Vagina (tissue), 2 donors: ENCODE data around the gene FBXO38.

ENCODE experiments used
- POLR2A ChIP-seq, 2 donors: fragments of 450-650 bp; IDR thresholded peaks; one replicate each; pipeline ENCODE4 v1.6.1; 2017; ENCODE audit warnings: antibody characterized with exemption in 2 of 2, mild to moderate bottlenecking in 2 of 2, moderate library complexity in 2 of 2
- POLR2AphosphoS5 ChIP-seq, 2 donors: sonication (generic); formaldehyde crosslinking; IDR thresholded peaks; one replicate each; pipeline ENCODE4 v1.9.0; 2017; ENCODE audit warnings: antibody characterized with exemption in 2 of 2, mild to moderate bottlenecking in 2 of 2, low read depth in 1 of 2; ENCODE audit not compliant: insufficient read depth in 1 of 2
- TF ChIP-seq, protein P1 (sequence below), 3 experiments: fragments of 450-650 bp in 2 of 3; fragments of 200-600 bp in 1 of 3; sonication (generic) in 1 of 3; IDR thresholded peaks; one replicate each; pipeline ENCODE4 v1.5.1; 2017 to 2019; ENCODE audit warnings: antibody characterized with exemption in 3 of 3, mild to moderate bottlenecking in 2 of 3, moderate library complexity in 2 of 3

DNA sequence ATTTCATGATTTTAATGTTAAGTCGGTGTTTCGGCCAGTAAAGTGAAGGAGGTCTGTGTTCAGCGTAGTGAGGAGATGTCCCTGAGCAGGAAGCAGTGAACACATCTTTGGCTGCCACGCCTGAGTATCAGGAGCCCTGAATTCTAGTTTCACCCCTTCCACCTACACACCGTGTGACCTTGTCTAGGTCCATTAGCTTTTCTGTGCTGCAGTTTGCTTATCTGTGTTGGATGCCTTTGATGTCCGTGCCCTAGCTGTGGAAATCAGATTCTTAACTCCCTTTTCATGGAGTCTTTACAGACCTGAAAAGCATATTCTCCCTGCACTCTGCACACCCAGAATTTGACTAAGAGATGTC lies 601 bp downstream of the FBXO38 start:
- TF ChIP-seq, protein P1, sequence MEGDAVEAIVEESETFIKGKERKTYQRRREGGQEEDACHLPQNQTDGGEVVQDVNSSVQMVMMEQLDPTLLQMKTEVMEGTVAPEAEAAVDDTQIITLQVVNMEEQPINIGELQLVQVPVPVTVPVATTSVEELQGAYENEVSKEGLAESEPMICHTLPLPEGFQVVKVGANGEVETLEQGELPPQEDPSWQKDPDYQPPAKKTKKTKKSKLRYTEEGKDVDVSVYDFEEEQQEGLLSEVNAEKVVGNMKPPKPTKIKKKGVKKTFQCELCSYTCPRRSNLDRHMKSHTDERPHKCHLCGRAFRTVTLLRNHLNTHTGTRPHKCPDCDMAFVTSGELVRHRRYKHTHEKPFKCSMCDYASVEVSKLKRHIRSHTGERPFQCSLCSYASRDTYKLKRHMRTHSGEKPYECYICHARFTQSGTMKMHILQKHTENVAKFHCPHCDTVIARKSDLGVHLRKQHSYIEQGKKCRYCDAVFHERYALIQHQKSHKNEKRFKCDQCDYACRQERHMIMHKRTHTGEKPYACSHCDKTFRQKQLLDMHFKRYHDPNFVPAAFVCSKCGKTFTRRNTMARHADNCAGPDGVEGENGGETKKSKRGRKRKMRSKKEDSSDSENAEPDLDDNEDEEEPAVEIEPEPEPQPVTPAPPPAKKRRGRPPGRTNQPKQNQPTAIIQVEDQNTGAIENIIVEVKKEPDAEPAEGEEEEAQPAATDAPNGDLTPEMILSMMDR (IDR thresholded peaks at IDR 0.05): no peak
- no peak for TF ChIP-seq POLR2A (IDR thresholded peaks at IDR 0.05)
- TF ChIP-seq POLR2AphosphoS5 (IDR thresholded peaks at IDR 0.05; ENCODE audit: insufficient read depth in 1 of 2, low read depth in 1 of 2): no peak
